Ishikawa (cell line): ENCODE measurements around the gene DAAM1.

ENCODE experiments used
- CEBPB ChIP-seq: IDR thresholded peaks from 2 replicates; pipeline ENCODE4 v1.6.1; 2012
- CREB1 ChIP-seq: IDR thresholded peaks from 2 replicates; pipeline ENCODE4 v1.6.1; 2012; ENCODE audit warnings: low read depth
- EGR1 ChIP-seq: IDR thresholded peaks from 2 replicates; pipeline ENCODE4 v1.6.1; 2012
- EP300 ChIP-seq: IDR thresholded peaks from 2 replicates; pipeline ENCODE4 v1.6.1; 2012; ENCODE audit warnings: borderline replicate concordance
- FOXM1 ChIP-seq: IDR thresholded peaks from 2 replicates; pipeline ENCODE4 v1.6.1; 2012; ENCODE audit warnings: low read depth, borderline replicate concordance
- RAD21 ChIP-seq: IDR thresholded peaks from 2 replicates; pipeline ENCODE4 v1.6.1; 2012; ENCODE audit warnings: low read depth
- TAF1 ChIP-seq: IDR thresholded peaks from 2 replicates; pipeline ENCODE4 v1.6.1; 2012; ENCODE audit warnings: low read depth, mild to moderate bottlenecking
- TCF12 ChIP-seq: IDR thresholded peaks from 2 replicates; pipeline ENCODE4 v1.6.1; 2012; ENCODE audit warnings: low read depth
- TEAD4 ChIP-seq: IDR thresholded peaks from 2 replicates; pipeline ENCODE4 v1.6.1; 2012
- YY1 ChIP-seq: IDR thresholded peaks from 2 replicates; pipeline ENCODE4 v1.6.1; 2012; ENCODE audit warnings: low read depth
- ZBTB7A ChIP-seq: IDR thresholded peaks from 2 replicates; pipeline ENCODE4 v1.6.1; 2012; ENCODE audit warnings: low read depth
- TF ChIP-seq, protein P1 (sequence below): IDR thresholded peaks from 2 replicates; pipeline ENCODE4 v1.6.1; 2012
- TF ChIP-seq, protein P2 (sequence below): IDR thresholded peaks from 2 replicates; pipeline ENCODE4 v1.6.1; 2012; ENCODE audit warnings: low read depth, mild to moderate bottlenecking
- TF ChIP-seq, protein P3 (sequence below): IDR thresholded peaks from 2 replicates; pipeline ENCODE4 v1.6.1; 2012

DNA sequence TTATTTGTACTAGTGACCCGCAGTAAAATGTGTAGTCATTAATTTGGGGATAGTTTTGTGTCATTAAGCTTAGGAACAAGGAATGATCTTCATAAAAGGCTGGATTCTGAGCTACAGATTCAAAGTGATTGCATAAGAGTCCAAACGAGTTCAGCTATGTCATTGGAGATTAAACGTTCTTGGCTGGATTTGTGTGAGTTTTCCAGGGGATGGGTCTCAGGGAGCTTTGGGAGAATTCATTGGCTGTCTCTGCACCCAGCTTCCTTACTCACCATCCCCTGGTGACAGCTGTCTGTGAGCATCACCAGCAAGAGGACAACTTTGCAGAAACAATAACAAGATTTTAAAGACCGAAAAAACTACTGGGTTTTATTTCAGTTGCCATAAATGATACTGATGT, 130.4 kb downstream of the DAAM1 start:
- TF ChIP-seq TEAD4 = no peak
- TF ChIP-seq, protein P1, sequence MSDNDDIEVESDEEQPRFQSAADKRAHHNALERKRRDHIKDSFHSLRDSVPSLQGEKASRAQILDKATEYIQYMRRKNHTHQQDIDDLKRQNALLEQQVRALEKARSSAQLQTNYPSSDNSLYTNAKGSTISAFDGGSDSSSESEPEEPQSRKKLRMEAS = no peak
- no peak for TF ChIP-seq EP300
- no peak for TF ChIP-seq TAF1
- no peak for TF ChIP-seq FOXM1
- TF ChIP-seq, protein P2, sequence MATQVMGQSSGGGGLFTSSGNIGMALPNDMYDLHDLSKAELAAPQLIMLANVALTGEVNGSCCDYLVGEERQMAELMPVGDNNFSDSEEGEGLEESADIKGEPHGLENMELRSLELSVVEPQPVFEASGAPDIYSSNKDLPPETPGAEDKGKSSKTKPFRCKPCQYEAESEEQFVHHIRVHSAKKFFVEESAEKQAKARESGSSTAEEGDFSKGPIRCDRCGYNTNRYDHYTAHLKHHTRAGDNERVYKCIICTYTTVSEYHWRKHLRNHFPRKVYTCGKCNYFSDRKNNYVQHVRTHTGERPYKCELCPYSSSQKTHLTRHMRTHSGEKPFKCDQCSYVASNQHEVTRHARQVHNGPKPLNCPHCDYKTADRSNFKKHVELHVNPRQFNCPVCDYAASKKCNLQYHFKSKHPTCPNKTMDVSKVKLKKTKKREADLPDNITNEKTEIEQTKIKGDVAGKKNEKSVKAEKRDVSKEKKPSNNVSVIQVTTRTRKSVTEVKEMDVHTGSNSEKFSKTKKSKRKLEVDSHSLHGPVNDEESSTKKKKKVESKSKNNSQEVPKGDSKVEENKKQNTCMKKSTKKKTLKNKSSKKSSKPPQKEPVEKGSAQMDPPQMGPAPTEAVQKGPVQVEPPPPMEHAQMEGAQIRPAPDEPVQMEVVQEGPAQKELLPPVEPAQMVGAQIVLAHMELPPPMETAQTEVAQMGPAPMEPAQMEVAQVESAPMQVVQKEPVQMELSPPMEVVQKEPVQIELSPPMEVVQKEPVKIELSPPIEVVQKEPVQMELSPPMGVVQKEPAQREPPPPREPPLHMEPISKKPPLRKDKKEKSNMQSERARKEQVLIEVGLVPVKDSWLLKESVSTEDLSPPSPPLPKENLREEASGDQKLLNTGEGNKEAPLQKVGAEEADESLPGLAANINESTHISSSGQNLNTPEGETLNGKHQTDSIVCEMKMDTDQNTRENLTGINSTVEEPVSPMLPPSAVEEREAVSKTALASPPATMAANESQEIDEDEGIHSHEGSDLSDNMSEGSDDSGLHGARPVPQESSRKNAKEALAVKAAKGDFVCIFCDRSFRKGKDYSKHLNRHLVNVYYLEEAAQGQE = no peak
- no peak for TF ChIP-seq RAD21
- TF ChIP-seq, protein P3, sequence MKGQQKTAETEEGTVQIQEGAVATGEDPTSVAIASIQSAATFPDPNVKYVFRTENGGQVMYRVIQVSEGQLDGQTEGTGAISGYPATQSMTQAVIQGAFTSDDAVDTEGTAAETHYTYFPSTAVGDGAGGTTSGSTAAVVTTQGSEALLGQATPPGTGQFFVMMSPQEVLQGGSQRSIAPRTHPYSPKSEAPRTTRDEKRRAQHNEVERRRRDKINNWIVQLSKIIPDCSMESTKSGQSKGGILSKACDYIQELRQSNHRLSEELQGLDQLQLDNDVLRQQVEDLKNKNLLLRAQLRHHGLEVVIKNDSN = no peak
- TF ChIP-seq TCF12 = no peak
- TF ChIP-seq YY1 = no peak
- TF ChIP-seq EGR1 = no peak
- TF ChIP-seq CEBPB = no peak
- no peak for TF ChIP-seq CREB1
- TF ChIP-seq ZBTB7A = no peak
